Esophagus squamous epithelium (tissue), 5 donors: ENCODE results near the gene ZFYVE28. TPM values are rescaled to one million over a fixed set of nuclear protein-coding genes. Genes with fewer than 3 reads are reported as not detected.

Source experiments
- DNase-seq: peaks from one replicate; lab custom pipeline; 2025; lab: John Stamatoyannopoulos, UW
- H3K27ac ChIP-seq, 4 donors: fragments of 200-600 bp; sonication (generic); one replicate each; pipeline ENCODE4 v1.5.1; 2016 to 2019; ENCODE audit warnings: mild to moderate bottlenecking in 1 of 4
- H3K27me3 ChIP-seq, 4 donors: fragments of 200-600 bp; sonication (generic); 1 replicate in 3 of 4; 2 replicates in 1 of 4; pipeline versions ENCODE4 v1.5.1 to v1.6.0; 2017 to 2021; ENCODE audit warnings: antibody characterized with exemption in 1 of 4
- H3K36me3 ChIP-seq, 3 donors: fragments of 200-600 bp; sonication (generic); one replicate each; pipeline ENCODE4 v1.5.1; 2016 to 2019
- H3K4me1 ChIP-seq, 3 donors: fragments of 200-600 bp; sonication (generic); one replicate each; pipeline ENCODE4 v1.5.1; 2017 to 2019
- H3K4me3 ChIP-seq, 4 donors: fragments of 200-600 bp; sonication (generic); 1 replicate in 3 of 4; 2 replicates in 1 of 4; pipeline ENCODE4 v1.5.1; 2016 to 2019; ENCODE audit warnings: mild to moderate bottlenecking in 2 of 4, moderate library complexity in 1 of 4
- H3K9me3 ChIP-seq, 3 donors: fragments of 200-600 bp; sonication (generic); one replicate each; pipeline ENCODE4 v1.5.1; 2016 to 2019
- POLR2A ChIP-seq, 4 donors: fragments of 450-650 bp; IDR thresholded peaks; one replicate each; pipeline ENCODE4 v1.6.1; 2017; ENCODE audit warnings: antibody characterized with exemption in 4 of 4, mild to moderate bottlenecking in 4 of 4, moderate library complexity in 3 of 4
- WGBS, 2 donors: methylation state at CpG; one replicate each; pipeline ENCODE4 v1.1.5; 2018; 5-methylcytosine and 5-hydroxymethylcytosine counted together
- intact Hi-C: fragments of 100-400 bp; cut with DNase I; formaldehyde crosslinking; loops from one replicate; pipeline ENCODE4 v1.15.0; 2022
- total RNA-seq, 4 donors: library from RNA; depleted of rRNA; stranded (reverse); fragments of >200 nt; gene quantifications; one replicate each; pipeline ENCODE4 v1.1.0, GENCODE V29; 2016
- TF ChIP-seq, protein P1 (sequence below), 6 experiments: fragments of 450-650 bp in 4 of 6; fragments of 200-600 bp in 2 of 6; sonication (generic) in 2 of 6; IDR thresholded peaks; one replicate each; pipeline ENCODE4 v1.5.1; 2016 to 2019; ENCODE audit warnings: antibody characterized with exemption in 6 of 6, mild to moderate bottlenecking in 4 of 6, moderate library complexity in 4 of 6
- donor health status: DM: yes; HTN: yes; CAD: no.

The ZFYVE28 gene
- total RNA-seq, 4 donors from 2014 or later = 5.1 to 8.5 (median 8.2) TPM

DNA sequence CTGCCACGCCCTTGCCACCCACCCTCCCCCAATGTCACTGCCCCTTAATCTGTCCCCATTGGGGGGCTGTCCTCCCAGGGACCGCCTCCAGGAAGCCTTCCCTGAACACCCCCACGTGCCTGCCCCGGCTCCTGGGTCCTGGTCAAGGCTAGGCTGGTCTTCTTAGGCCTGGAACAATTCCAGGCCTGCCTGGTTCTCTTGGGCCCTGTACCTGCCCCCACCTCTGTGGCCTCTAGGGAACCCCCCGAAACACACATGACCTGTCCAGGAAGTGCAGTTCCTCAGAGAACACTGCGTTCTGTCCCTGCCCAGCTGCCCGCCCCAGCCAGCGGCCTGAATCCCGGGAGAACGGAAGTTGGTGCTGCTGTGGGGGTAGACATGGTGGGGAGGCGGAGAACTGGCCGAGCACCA, 161.7 kb downstream of the ZFYVE28 start:
- TF ChIP-seq, protein P1, sequence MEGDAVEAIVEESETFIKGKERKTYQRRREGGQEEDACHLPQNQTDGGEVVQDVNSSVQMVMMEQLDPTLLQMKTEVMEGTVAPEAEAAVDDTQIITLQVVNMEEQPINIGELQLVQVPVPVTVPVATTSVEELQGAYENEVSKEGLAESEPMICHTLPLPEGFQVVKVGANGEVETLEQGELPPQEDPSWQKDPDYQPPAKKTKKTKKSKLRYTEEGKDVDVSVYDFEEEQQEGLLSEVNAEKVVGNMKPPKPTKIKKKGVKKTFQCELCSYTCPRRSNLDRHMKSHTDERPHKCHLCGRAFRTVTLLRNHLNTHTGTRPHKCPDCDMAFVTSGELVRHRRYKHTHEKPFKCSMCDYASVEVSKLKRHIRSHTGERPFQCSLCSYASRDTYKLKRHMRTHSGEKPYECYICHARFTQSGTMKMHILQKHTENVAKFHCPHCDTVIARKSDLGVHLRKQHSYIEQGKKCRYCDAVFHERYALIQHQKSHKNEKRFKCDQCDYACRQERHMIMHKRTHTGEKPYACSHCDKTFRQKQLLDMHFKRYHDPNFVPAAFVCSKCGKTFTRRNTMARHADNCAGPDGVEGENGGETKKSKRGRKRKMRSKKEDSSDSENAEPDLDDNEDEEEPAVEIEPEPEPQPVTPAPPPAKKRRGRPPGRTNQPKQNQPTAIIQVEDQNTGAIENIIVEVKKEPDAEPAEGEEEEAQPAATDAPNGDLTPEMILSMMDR (IDR thresholded peaks at IDR 0.05) = no peak
- no peak for TF ChIP-seq POLR2A (IDR thresholded peaks at IDR 0.05)
- 76% methylated on average over 3 of the region's 12 CpGs; no CpG with 5 or more reads in 1 of the 2 donors for WGBS, 2 donors
- intact Hi-C loops = loop anchor here (10.0 kb wide), 1 partner anchor 158 kb away; the partner anchor contains the start of genes CFAP99 and ZFYVE28
- Histone ChIP-seq H3K36me3 (peaks cover 0 to 69% (median 7%) of the 10 kb centered on the region in 3 donors), H3K27ac (peak overlapping the region; percentile 74 to 98 (median 92)), H3K4me1 (peaks cover 53 to 82% (median 57%) of the 10 kb centered on the region in 3 donors), H3K4me3 (peak overlapping the region in 1 of 4 donors; percentile 34), H3K27me3 (no peaks in the 10 kb centered on the region), H3K9me3 (no peaks in the 10 kb centered on the region)
- no peak for DNase-seq

DNA sequence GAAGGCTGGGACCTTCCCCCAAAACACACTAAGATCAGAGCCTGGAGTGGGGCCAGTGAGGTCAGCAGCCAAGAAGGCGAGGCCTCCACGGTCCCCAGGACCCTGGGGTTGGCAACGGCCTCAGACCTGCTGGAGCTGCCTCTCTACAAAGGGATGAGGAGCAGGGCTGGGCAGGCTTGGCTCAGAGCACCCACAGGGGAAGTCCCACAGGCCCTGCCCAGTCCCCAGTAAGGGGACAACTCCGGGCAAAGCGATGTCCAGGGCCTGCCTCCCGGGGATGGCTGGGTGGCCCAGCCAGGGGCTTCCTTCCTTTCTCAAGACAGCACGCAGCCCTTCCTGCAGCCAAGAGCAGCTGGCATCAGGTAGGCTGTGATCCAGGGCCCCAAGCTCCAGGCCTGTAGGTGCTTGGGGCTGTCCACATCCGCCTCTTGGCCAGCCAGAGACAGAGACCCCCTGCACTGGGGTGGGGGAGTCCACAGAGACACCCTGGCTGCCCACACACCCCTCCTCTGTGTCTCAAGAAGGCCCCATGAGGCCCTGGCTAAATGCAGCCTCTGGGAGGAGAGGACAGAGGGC, 162.2 kb downstream of the ZFYVE28 start:
- peak overlapping the region; percentile 74 to 98 (median 92) for H3K27ac ChIP-seq
- H3K36me3 ChIP-seq = peaks cover 0 to 74% (median 12%) of the 10 kb centered on the region in 3 donors
- WGBS, 2 donors = 35% methylated on average over 2 of the region's 8 CpGs; no CpG with 5 or more reads in 1 of the 2 donors
- no peak for DNase-seq
- peak overlapping the region in 1 of 4 donors; percentile 34 for H3K4me3 ChIP-seq
- no peaks in the 10 kb centered on the region for H3K27me3 ChIP-seq
- no peaks in the 10 kb centered on the region for H3K9me3 ChIP-seq
- intact Hi-C loops = loop anchor here (10.0 kb wide), 1 partner anchor 159 kb away; the partner anchor contains the start of genes CFAP99 and ZFYVE28
- H3K4me1 ChIP-seq = peaks cover 53 to 82% (median 57%) of the 10 kb centered on the region in 3 donors
- no peak for TF ChIP-seq POLR2A (IDR thresholded peaks at IDR 0.05)
- TF ChIP-seq, protein P1 (IDR thresholded peaks at IDR 0.05) = no peak

DNA sequence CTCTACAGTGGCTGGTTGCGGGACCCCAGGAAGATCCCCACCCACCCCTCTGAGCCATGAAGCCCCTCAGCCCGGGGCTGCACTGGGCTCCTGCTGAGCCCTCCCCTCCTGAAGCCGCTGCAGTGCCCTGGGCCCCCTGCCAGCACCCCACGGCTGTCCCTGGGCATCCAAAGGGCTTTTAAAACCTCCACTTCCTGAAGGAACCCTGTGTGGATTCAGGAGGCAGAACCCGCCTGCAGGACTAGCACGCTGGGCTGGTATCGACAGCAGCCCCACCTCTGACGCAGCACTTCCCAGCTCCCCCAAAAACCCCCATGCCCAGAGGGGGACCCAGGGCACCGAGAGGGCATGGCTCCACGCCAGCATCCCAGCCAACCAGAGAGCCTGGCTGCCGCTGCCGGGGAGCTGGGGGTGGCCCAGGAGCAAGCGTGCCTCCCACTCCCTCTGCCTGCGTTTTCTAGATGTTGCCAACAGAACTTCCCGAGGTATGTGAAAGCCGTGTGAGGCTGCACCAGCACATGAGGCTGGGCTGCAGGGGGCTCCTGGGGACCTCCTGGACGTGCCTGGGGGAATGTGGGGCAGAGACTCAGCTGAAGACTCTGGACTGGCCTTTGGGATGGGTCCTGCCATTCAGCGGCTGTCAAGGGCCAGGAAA, 162.8 kb downstream of the ZFYVE28 start:
- Histone ChIP-seq H3K36me3 (peaks cover 5 to 80% (median 18%) of the 10 kb centered on the region in 3 donors), H3K27me3 (no peaks in the 10 kb centered on the region), H3K9me3 (no peaks in the 10 kb centered on the region), H3K4me3 (peak overlapping the region in 1 of 4 donors; percentile 34), H3K27ac (peak overlapping the region; percentile 74 to 98 (median 92)), H3K4me1 (peaks cover 53 to 77% (median 53%) of the 10 kb centered on the region in 3 donors)
- intact Hi-C loops = loop anchor here (10.0 kb wide), 1 partner anchor 159 kb away; the partner anchor contains the start of genes CFAP99 and ZFYVE28
- no peak for TF ChIP-seq POLR2A (IDR thresholded peaks at IDR 0.05)
- TF ChIP-seq, protein P1 (IDR thresholded peaks at IDR 0.05) = no peak
- no peak for DNase-seq
- 30 to 40% methylated on average over 1 to 2 of the region's 18 CpGs for WGBS, 2 donors

DNA sequence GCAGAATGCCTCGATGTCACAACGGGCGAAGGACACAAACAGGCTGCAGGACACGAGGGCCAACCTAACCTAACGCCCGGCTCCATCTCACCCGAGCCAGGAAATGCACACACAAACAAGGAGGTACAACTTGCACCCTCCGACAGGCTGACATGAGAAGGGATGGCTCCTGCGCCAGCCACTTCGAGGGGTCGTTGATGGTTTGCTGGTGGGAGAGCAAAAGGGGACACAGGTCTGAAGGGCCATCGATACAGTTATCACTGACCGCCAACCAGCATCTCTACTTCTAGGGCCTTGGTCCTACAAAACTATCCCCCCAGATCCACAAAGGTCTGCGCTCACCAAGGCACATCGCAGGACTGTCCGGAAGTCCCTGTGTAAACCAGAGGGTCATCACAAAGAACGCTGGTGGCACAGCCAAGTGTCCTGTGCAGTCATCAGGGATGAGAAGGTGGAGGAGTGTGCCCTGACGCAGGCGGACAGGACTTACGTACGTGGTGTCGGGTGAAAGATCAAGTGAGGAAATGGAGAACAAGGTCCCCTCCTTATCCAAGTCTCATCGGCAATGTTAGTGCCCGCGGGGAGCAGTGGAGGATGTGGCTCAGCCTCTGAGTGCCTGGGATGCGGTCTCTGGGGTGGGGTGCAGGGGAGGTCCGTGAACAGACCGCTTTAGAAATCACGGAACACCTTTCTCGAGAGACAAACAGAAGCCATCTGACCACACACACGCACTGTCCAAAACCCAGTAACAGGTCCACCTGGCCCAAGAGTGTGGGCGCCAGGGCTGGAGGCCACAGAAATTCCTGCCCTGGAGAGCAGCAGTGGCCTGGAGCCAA, 163.6 kb downstream of the ZFYVE28 start:
- Histone ChIP-seq H3K4me1 (peaks cover 46 to 77% (median 48%) of the 10 kb centered on the region in 3 donors), H3K36me3 (peaks cover 12 to 85% (median 25%) of the 10 kb centered on the region in 3 donors), H3K27ac (peak overlapping the region; percentile 74 to 98 (median 92)), H3K4me3 (peak overlapping the region in 1 of 4 donors; percentile 34), H3K9me3 (no peaks in the 10 kb centered on the region), H3K27me3 (no peaks in the 10 kb centered on the region)
- intact Hi-C loops = loop anchor here (10.0 kb wide), 1 partner anchor 160 kb away; the partner anchor contains the start of genes CFAP99 and ZFYVE28
- 83 to 85% methylated on average over 25 to 26 of the region's 32 CpGs for WGBS, 2 donors
- DNase-seq = no peak
- TF ChIP-seq, protein P1 (IDR thresholded peaks at IDR 0.05) = no peak
- TF ChIP-seq POLR2A (IDR thresholded peaks at IDR 0.05) = no peak
